ENCODE results near the gene OR1D5. TPM values are rescaled to one million over a fixed set of nuclear protein-coding genes. Genes with fewer than 3 reads are reported as not detected.

OR1D5 gene
- polyA plus RNA-seq, 4 donors = 0.81 TPM; not detected in 3

DNA sequence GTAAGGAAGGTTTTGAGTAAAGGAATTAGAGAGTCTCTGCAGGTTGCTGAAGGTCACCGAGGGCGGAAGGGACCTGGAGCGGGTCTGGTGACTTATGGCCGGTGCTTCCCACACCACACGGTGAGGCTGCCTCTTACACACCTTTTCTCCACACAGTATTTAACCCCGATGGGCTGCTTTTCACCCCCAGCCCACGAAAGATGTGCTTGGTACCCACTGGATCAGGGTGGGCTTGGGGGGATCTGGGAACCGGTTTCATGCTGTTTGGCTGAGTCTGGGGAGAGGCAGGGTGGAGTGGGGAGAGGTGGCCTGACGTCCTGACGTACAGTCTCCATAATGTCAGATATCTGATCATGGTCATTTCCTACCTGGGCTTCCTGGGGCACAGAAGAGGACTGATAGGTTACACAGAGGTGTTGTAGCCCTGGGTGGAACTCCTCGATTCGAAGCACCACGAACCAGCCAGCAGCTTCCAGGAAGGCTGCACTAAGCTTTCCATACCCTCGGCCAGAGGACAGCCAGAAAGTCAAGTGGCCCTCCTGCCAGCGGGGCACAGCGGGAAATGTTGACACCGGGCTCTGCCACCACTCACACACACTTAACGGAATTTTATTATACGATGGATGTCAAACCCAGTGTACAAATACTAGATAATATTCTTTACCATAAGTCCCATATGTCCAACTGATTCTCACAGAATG lies 34.0 kb downstream of the OR1D5 start:
- Histone ChIP-seq H3K27ac (ENCODE audit: low read depth in 1 of 3, low read length in 2 of 3) (no peak overlapping the region), H3K9me3 (ENCODE audit: control insufficient read depth in 2 of 2, insufficient read depth in 1 of 2, low read depth in 1 of 2, low read length in 1 of 2) (no peaks in the 10 kb centered on the region), H3K4me1 (ENCODE audit: control insufficient read depth in 3 of 3, insufficient read depth in 2 of 3, low read depth in 1 of 3, low read length in 2 of 3) (no peaks in the 10 kb centered on the region), H3K36me3 (ENCODE audit: control insufficient read depth in 3 of 3, insufficient read depth in 2 of 3, low read depth in 1 of 3, low read length in 3 of 3) (peaks cover 0 to 66% (median 0%) of the 10 kb centered on the region in 3 donors), H3K4me3 (ENCODE audit: low read depth in 1 of 3, low read length in 3 of 3) (no peak overlapping the region), H3K27me3 (ENCODE audit: control insufficient read depth in 3 of 3, insufficient read depth in 3 of 3, low read length in 3 of 3) (no peaks in the 10 kb centered on the region)
- 81 to 87% (median 83%) methylated on average over 19 of the region's 19 CpGs for WGBS, 3 donors
- DNase-seq (no peak), FAIRE-seq (no peak)

DNA sequence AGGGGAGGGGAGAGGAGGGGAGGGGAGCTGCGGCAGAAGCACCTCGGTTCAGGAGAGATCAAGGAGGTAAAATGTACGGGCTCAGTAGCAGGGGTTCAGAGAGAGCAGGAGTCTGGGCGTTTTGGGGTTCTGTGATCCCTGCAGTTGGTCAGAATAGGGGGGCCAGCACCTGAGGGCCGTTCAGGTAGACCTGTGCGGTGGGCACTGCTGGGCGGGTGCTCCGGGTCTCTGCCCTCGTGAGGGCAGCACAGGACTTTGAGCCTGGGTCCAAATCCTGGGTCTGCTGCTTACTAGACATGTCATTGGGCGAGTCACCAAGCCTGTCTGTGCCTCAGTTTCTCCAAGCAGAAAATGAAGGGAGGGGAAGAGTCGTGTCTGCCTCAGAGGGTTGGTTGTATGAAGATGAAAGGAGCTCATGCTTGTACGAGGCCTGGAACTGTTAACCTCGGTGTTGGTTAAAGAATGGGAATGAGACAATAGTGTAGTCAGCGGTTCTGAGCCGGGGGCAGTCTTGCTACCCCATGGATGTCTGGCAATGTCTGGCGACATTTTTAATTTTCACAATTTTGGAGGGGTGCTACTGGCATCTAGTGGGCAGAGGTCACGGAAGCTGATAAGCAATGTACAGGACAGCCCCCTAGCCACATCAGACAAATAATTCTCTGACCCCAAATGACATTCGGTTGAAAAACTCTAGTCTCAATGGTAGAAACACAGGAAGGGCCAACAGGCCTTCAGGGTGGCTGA lies 35.4 kb downstream of the OR1D5 start:
- H3K27ac ChIP-seq (ENCODE audit: low read depth in 1 of 3, low read length in 2 of 3) = no peak overlapping the region
- DNase-seq = no peak
- 85 to 89% (median 89%) methylated on average over 18 of the region's 18 CpGs for WGBS, 3 donors
- peaks cover 0 to 8% of the 10 kb centered on the region in 2 donors for H3K9me3 ChIP-seq (ENCODE audit: control insufficient read depth in 2 of 2, insufficient read depth in 1 of 2, low read depth in 1 of 2, low read length in 1 of 2)
- FAIRE-seq = no peak
- no peaks in the 10 kb centered on the region for H3K4me1 ChIP-seq (ENCODE audit: control insufficient read depth in 3 of 3, insufficient read depth in 2 of 3, low read depth in 1 of 3, low read length in 2 of 3)
- H3K27me3 ChIP-seq (ENCODE audit: control insufficient read depth in 3 of 3, insufficient read depth in 3 of 3, low read length in 3 of 3) = no peaks in the 10 kb centered on the region
- peaks cover 0 to 55% (median 0%) of the 10 kb centered on the region in 3 donors for H3K36me3 ChIP-seq (ENCODE audit: control insufficient read depth in 3 of 3, insufficient read depth in 2 of 3, low read depth in 1 of 3, low read length in 3 of 3)
- H3K4me3 ChIP-seq (ENCODE audit: low read depth in 1 of 3, low read length in 3 of 3) = no peak overlapping the region

DNA sequence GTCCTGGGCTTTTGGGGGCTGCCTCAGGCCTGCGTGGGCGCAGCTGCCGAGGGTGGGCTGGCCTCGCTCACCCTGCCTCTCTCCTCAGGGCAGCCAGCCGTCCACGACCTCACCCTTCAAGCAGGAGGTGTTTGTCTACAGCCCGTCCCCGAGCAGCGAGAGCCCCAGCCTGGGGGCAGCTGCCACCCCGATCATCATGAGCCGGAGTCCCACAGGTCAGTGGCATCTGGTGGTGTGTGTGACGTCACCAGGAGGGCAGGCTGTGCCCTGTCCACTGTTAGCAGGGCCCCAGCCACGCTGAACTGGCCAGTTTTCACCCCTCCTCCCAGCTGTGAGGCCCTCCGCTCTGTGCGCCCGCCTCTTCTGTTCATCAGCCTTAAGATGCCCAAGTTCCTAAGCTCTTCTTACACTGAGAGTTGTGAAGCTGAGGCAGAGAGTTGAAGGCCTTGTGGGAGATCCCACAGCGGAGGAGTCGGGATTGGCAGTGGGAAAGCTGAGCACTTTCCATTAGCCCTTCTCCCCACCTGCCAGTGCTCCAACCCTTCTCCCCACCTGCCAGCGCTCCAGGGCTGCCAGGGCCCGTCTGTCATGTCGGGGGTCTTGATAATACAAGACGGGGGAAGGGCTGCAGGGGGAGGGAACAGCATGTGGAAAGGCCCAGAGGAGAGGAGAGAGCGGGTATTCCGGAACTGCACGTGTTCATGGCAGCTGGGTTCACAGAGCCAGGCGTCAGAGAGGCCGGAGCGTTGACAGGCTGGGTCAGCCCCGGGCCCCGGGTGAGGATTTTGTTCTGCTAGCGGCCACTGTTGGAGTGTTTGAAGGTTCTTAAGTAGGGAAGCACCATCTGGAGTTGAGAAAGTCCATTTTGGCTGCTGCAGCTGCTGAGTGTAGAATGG lies 36.3 kb downstream of the OR1D5 start:
- no peak overlapping the region for H3K27ac ChIP-seq (ENCODE audit: low read depth in 1 of 3, low read length in 2 of 3)
- H3K27me3 ChIP-seq (ENCODE audit: control insufficient read depth in 3 of 3, insufficient read depth in 3 of 3, low read length in 3 of 3) = no peaks in the 10 kb centered on the region
- peaks cover 0 to 50% (median 0%) of the 10 kb centered on the region in 3 donors for H3K36me3 ChIP-seq (ENCODE audit: control insufficient read depth in 3 of 3, insufficient read depth in 2 of 3, low read depth in 1 of 3, low read length in 3 of 3)
- FAIRE-seq (no peak), DNase-seq (no peak)
- H3K4me3 ChIP-seq (ENCODE audit: low read depth in 1 of 3, low read length in 3 of 3) = no peak overlapping the region
- H3K4me1 ChIP-seq (ENCODE audit: control insufficient read depth in 3 of 3, insufficient read depth in 2 of 3, low read depth in 1 of 3, low read length in 2 of 3) = no peaks in the 10 kb centered on the region
- 84 to 91% (median 87%) methylated on average over 26 to 31 of the region's 31 CpGs for WGBS, 3 donors
- H3K9me3 ChIP-seq (ENCODE audit: control insufficient read depth in 2 of 2, insufficient read depth in 1 of 2, low read depth in 1 of 2, low read length in 1 of 2) = peaks cover 0 to 9% of the 10 kb centered on the region in 2 donors

DNA sequence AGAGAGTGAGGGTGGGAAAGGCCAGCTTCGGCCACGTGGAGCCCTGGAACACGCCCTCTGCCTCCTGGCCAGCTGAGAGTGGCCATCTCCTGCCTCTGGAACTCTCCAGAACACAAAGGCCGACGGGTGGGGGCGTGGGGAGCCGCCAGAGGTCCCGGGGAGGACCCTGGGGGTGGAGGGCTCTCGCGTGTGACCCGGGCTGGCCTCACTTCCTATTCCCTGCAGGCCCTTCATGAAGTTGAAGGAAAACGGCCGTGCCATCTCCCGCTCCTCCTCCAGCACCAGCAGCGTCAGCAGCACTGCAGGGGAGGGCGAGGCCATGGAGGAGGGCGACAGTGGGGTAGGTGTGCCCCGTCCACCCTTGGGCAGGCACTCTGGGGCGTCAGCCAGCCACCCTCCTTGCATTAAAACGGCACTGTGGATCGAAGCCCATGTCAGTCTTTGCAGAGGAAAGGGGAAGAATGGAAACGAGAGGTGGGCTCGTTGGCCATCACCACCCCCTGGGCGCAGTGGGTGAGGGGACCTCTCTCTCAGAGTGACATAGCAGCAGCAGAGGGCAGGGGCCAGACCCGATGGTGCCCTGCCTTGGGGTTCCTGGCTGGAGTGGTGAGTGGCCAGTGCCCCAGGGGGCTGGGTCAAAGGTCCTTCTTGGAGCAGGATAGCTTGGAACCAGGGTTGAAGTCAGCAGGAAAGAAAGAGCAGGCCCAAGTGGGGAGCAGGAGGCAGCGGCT lies 37.1 kb downstream of the OR1D5 start:
- no peak for DNase-seq
- no peak overlapping the region for H3K4me3 ChIP-seq (ENCODE audit: low read depth in 1 of 3, low read length in 3 of 3)
- H3K4me1 ChIP-seq (ENCODE audit: control insufficient read depth in 3 of 3, insufficient read depth in 2 of 3, low read depth in 1 of 3, low read length in 2 of 3) = no peaks in the 10 kb centered on the region
- no peaks in the 10 kb centered on the region for H3K27me3 ChIP-seq (ENCODE audit: control insufficient read depth in 3 of 3, insufficient read depth in 3 of 3, low read length in 3 of 3)
- H3K9me3 ChIP-seq (ENCODE audit: control insufficient read depth in 2 of 2, insufficient read depth in 1 of 2, low read depth in 1 of 2, low read length in 1 of 2) = peaks cover 0 to 14% of the 10 kb centered on the region in 2 donors
- no peak overlapping the region for H3K27ac ChIP-seq (ENCODE audit: low read depth in 1 of 3, low read length in 2 of 3)
- 83 to 90% (median 89%) methylated on average over 26 of the region's 26 CpGs for WGBS, 3 donors
- H3K36me3 ChIP-seq (ENCODE audit: control insufficient read depth in 3 of 3, insufficient read depth in 2 of 3, low read depth in 1 of 3, low read length in 3 of 3) = peaks cover 0 to 50% (median 2%) of the 10 kb centered on the region in 3 donors
- no peak for FAIRE-seq

DNA sequence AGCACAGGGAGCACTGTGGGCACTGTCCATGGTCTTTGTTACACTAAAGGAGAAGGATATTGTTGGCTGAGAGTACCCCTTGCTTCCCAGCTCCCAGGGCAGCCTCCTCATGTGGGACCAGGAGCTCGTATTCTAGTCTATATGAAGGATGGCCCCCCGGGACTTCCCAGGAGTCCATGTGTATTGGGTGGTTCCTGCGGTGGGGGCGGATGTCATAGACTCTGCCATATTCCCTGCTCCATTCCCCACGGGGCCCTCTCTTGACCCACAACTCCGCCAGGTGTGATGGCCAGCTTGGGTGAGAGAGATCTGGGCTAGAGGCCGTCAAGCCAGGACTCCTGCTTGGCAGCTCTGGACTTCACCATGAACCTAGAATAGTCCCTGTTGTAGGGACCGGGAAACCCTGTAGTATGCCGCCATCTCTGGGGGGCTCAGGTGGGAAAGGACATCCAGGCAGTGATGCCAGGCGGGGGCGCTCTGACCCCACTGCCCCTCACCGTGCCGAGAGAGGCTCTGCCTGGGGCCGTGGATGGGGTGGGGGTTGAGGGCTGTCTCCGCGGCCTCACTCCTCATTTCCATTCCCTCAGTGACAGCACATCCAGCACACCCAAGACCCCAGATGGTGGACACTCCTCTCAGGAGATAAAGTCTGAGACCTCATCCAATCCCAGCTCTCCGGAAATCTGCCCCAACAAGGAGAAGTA lies 37.8 kb downstream of the OR1D5 start:
- WGBS, 3 donors = 92 to 93% (median 93%) methylated on average over 17 of the region's 17 CpGs
- FAIRE-seq (no peak), DNase-seq (no peak)
- peaks cover 0 to 14% of the 10 kb centered on the region in 2 donors for H3K9me3 ChIP-seq (ENCODE audit: control insufficient read depth in 2 of 2, insufficient read depth in 1 of 2, low read depth in 1 of 2, low read length in 1 of 2)
- H3K4me3 ChIP-seq (ENCODE audit: low read depth in 1 of 3, low read length in 3 of 3) = no peak overlapping the region
- H3K27ac ChIP-seq (ENCODE audit: low read depth in 1 of 3, low read length in 2 of 3) = no peak overlapping the region
- H3K36me3 ChIP-seq (ENCODE audit: control insufficient read depth in 3 of 3, insufficient read depth in 2 of 3, low read depth in 1 of 3, low read length in 3 of 3) = peaks cover 0 to 50% (median 2%) of the 10 kb centered on the region in 3 donors
- no peaks in the 10 kb centered on the region for H3K27me3 ChIP-seq (ENCODE audit: control insufficient read depth in 3 of 3, insufficient read depth in 3 of 3, low read length in 3 of 3)
- no peaks in the 10 kb centered on the region for H3K4me1 ChIP-seq (ENCODE audit: control insufficient read depth in 3 of 3, insufficient read depth in 2 of 3, low read depth in 1 of 3, low read length in 2 of 3)

DNA sequence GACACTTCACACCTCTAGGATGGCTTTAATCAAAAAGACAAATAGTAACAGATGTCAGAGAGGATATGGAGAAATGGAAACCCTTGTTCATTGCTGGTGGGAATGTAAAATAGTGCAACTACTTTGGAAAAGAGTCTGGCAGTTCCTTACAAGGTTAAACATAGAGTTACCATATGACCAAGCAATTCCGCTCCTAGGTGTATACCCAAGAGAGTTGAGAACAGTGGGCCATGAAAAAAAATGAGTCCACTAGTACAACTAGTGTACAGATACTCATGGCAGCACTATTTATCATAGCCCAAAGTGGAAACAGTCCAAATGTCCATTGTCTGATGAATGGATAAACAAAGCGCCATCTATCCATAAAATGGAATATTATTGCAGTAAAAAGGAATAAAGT lies 39.1 kb downstream of the OR1D5 start:
- H3K4me1 ChIP-seq (ENCODE audit: control insufficient read depth in 3 of 3, insufficient read depth in 2 of 3, low read depth in 1 of 3, low read length in 2 of 3) = no peaks in the 10 kb centered on the region
- no peak for FAIRE-seq
- DNase-seq = no peak
- 87 to 98% (median 97%) methylated on average over 2 of the region's 2 CpGs for WGBS, 3 donors
- peaks cover 0 to 57% (median 2%) of the 10 kb centered on the region in 3 donors for H3K36me3 ChIP-seq (ENCODE audit: control insufficient read depth in 3 of 3, insufficient read depth in 2 of 3, low read depth in 1 of 3, low read length in 3 of 3)
- H3K4me3 ChIP-seq (ENCODE audit: low read depth in 1 of 3, low read length in 3 of 3) = no peak overlapping the region
- H3K27me3 ChIP-seq (ENCODE audit: control insufficient read depth in 3 of 3, insufficient read depth in 3 of 3, low read length in 3 of 3) = no peaks in the 10 kb centered on the region
- H3K9me3 ChIP-seq (ENCODE audit: control insufficient read depth in 2 of 2, insufficient read depth in 1 of 2, low read depth in 1 of 2, low read length in 1 of 2) = peaks cover 0 to 14% of the 10 kb centered on the region in 2 donors
- H3K27ac ChIP-seq (ENCODE audit: low read depth in 1 of 3, low read length in 2 of 3) = no peak overlapping the region

DNA sequence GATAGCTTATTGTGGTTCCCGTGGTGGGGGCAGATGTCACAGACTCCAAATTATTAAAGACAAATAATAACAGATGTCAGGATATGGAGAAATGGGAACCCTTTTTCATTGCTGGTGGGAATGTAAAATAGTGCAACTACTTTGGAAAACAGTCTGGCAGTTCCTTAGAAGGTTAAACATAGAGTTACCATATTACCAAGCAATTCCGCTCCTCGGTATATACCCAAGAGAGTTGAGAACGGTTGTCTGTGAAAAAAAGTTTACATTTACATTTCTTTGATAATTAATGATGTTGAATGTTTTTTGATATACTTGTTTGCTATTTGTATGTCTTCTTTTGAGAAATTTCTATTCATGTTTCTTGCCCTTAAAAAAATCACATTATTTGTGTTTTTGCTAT lies 41.2 kb downstream of the OR1D5 start:
- H3K36me3 ChIP-seq (ENCODE audit: control insufficient read depth in 3 of 3, insufficient read depth in 2 of 3, low read depth in 1 of 3, low read length in 3 of 3) = peaks cover 0 to 52% (median 2%) of the 10 kb centered on the region in 3 donors
- FAIRE-seq (no peak), DNase-seq (no peak)
- WGBS, 3 donors = 94 to 97% (median 96%) methylated on average over 4 of the region's 4 CpGs
- H3K9me3 ChIP-seq (ENCODE audit: control insufficient read depth in 2 of 2, insufficient read depth in 1 of 2, low read depth in 1 of 2, low read length in 1 of 2) = peaks cover 0 to 14% of the 10 kb centered on the region in 2 donors
- H3K27ac ChIP-seq (ENCODE audit: low read depth in 1 of 3, low read length in 2 of 3) = no peak overlapping the region
- no peaks in the 10 kb centered on the region for H3K4me1 ChIP-seq (ENCODE audit: control insufficient read depth in 3 of 3, insufficient read depth in 2 of 3, low read depth in 1 of 3, low read length in 2 of 3)
- H3K27me3 ChIP-seq (ENCODE audit: control insufficient read depth in 3 of 3, insufficient read depth in 3 of 3, low read length in 3 of 3) = no peaks in the 10 kb centered on the region
- H3K4me3 ChIP-seq (ENCODE audit: low read depth in 1 of 3, low read length in 3 of 3) = no peak overlapping the region

Measured in small intestine (tissue), 7 donors.